IMR-90 (cell line): ENCODE results near the gene GBP3. TPM values are rescaled to one million over a fixed set of nuclear protein-coding genes. Genes with fewer than 3 reads are reported as not detected.
A peak's percentile ranks its signal among the peaks of the same experiment; 100 is the strongest.

Experiments used
- ATAC-seq: fragments of 200-7000 bp; cut with Tn5 transposase; 2 replicates; pipeline ENCODE4 v1.9.1; 2020; ENCODE audit warnings: low read depth, mild to moderate bottlenecking, moderate library complexity
- BruUV-seq: library from RNA; stranded (reverse); fragments of 400-500 nt; replicated peaks from 2 replicates; lab custom pipeline; 2021; lab: Mats Ljungman, UMichigan
- CTCF ChIA-PET: fragments of 300-600 bp; formaldehyde crosslinking; extraction: SDS; loops from one replicate; lab custom pipeline; 2021; ENCODE audit warnings: antibody characterized with exemption; lab: Yijun Ruan, JAX
- POLR2A ChIA-PET: fragments of 300-600 bp; sonication (Branson Sonifier 250); formaldehyde crosslinking; loops from one replicate; lab custom pipeline; 2022; ENCODE audit warnings: antibody characterized with exemption; ENCODE audit not compliant: unreplicated experiment; lab: Charles Lee
- DNase-seq: peaks from one replicate; pipeline ENCODE4 v3.0.0; 2013
- H2AFZ ChIP-seq: replicated peaks from 2 replicates; pipeline ENCODE3; 2013; ENCODE audit warnings: low read length, mild to moderate bottlenecking; ENCODE audit not compliant: poor library complexity
- H2AK5ac ChIP-seq: 2 replicates; pipeline ENCODE4 v1.6.1; 2013; ENCODE audit warnings: low read depth, low read length, inconsistent platforms
- H2AK9ac ChIP-seq: replicated peaks from 2 replicates; pipeline ENCODE3; 2013; ENCODE audit warnings: mild to moderate bottlenecking, low read depth, low read length, moderate library complexity; ENCODE audit not compliant: poor library complexity
- H2BK120ac ChIP-seq: 2 replicates; pipeline ENCODE4 v1.6.1; 2013; ENCODE audit warnings: low read depth, low read length, inconsistent platforms
- H2BK15ac ChIP-seq: 3 replicates; pipeline ENCODE4 v1.6.1; 2013; ENCODE audit warnings: low read depth, low read length, inconsistent platforms
- H2BK20ac ChIP-seq: 2 replicates; pipeline ENCODE4 v1.6.1; 2013; ENCODE audit warnings: low read depth, mild to moderate bottlenecking, inconsistent platforms, low read length, moderate library complexity
- H2BK5ac ChIP-seq: 2 replicates; pipeline ENCODE4 v1.6.1; 2013; ENCODE audit warnings: mild to moderate bottlenecking, low read depth, low read length, inconsistent platforms; ENCODE audit not compliant: poor library complexity, severe bottlenecking
- H3K14ac ChIP-seq: replicated peaks from 2 replicates; pipeline ENCODE4 v1.6.1; 2013; ENCODE audit warnings: low read depth, low read length, inconsistent platforms
- H3K18ac ChIP-seq: 2 replicates; pipeline ENCODE4 v1.6.1; 2013; ENCODE audit warnings: low read depth, low read length, control low read depth
- H3K23ac ChIP-seq: 2 replicates; pipeline ENCODE4 v1.6.1; 2013; ENCODE audit warnings: low read depth, low read length, inconsistent platforms
- H3K27ac ChIP-seq: 2 replicates; pipeline ENCODE4 v1.5.1; 2013; ENCODE audit warnings: mild to moderate bottlenecking, control low read depth, low read length; ENCODE audit not compliant: insufficient read depth
- H3K27me3 ChIP-seq: 2 replicates; pipeline ENCODE4 v1.6.1; 2013; ENCODE audit warnings: low read length; ENCODE audit not compliant: control insufficient read depth, insufficient read depth
- H3K36me3 ChIP-seq: 2 replicates; pipeline ENCODE4 v1.6.1; 2013; ENCODE audit warnings: low read length, mixed read lengths; ENCODE audit not compliant: control insufficient read depth, insufficient read depth
- H3K4ac ChIP-seq: 2 replicates; pipeline ENCODE4 v1.6.1; 2013; ENCODE audit warnings: low read depth, low read length, inconsistent platforms
- H3K4me1 ChIP-seq: 2 replicates; pipeline ENCODE4 v1.6.1; 2013; ENCODE audit warnings: low read length, mixed read lengths; ENCODE audit not compliant: control insufficient read depth, insufficient read depth
- H3K4me2 ChIP-seq: 2 replicates; pipeline ENCODE4 v1.6.1; 2013; ENCODE audit warnings: low read depth, mild to moderate bottlenecking, control low read depth, low read length, moderate library complexity
- H3K4me3 ChIP-seq: 2 replicates; pipeline ENCODE4 v1.5.1; 2013; ENCODE audit warnings: low read depth, mild to moderate bottlenecking, control low read depth, low read length, moderate library complexity; ENCODE audit not compliant: insufficient read depth
- H3K56ac ChIP-seq: 2 replicates; pipeline ENCODE4 v1.6.1; 2013; ENCODE audit warnings: low read length, inconsistent platforms; ENCODE audit not compliant: insufficient read depth; ENCODE audit errors: extremely low read depth
- H3K79me1 ChIP-seq, 2 experiments: 2 replicates each; pipeline ENCODE4 v1.6.1; 2013; ENCODE audit warnings: low read length in 2 of 2, inconsistent platforms in 1 of 2, low read depth in 1 of 2
- H3K9ac ChIP-seq: 2 replicates; pipeline ENCODE4 v1.6.1; 2013; ENCODE audit warnings: low read depth, low read length, control low read depth
- H3K9me1 ChIP-seq: 2 replicates; pipeline ENCODE4 v1.6.1; 2013; ENCODE audit warnings: low read length, inconsistent platforms; ENCODE audit not compliant: insufficient read depth
- H3K9me3 ChIP-seq: 2 replicates; pipeline ENCODE4 v1.6.1; 2013; ENCODE audit warnings: low read length; ENCODE audit not compliant: control insufficient read depth, insufficient read depth
- H4K20me1 ChIP-seq: 2 replicates; pipeline ENCODE4 v1.6.1; 2013; ENCODE audit warnings: low read length, inconsistent platforms; ENCODE audit not compliant: insufficient read depth
- H4K5ac ChIP-seq: 2 replicates; pipeline ENCODE4 v1.6.1; 2013; ENCODE audit warnings: mild to moderate bottlenecking, low read depth, low read length, control low read depth
- H4K8ac ChIP-seq, 2 experiments: 2 replicates each; pipeline ENCODE4 v1.6.1; 2013; ENCODE audit warnings: low read depth in 2 of 2, low read length in 2 of 2, control low read depth in 1 of 2, inconsistent platforms in 1 of 2
- H4K91ac ChIP-seq: 2 replicates; pipeline ENCODE4 v1.6.1; 2013; ENCODE audit warnings: low read depth, low read length, inconsistent platforms; ENCODE audit not compliant: insufficient read depth
- CTCF ChIP-seq: conservative IDR thresholded peaks from 2 replicates; pipeline ENCODE4 v1.5.1; 2012; ENCODE audit warnings: mild to moderate bottlenecking, low read depth, low read length, improper control_type of control experiment
- MAFK ChIP-seq: IDR thresholded peaks from 2 replicates; pipeline ENCODE4 v1.6.1; 2012; ENCODE audit warnings: low read depth, low read length, improper control_type of control experiment
- WGBS, 2 experiments: methylation state at CpG; one replicate each; pipeline versions ENCODE4 v1.1.5 to v1.1.7; 2013; ENCODE audit warnings: missing lambda C conversion rate in 2 of 2; ENCODE audit not compliant: insufficient read length in 1 of 2; ENCODE audit errors: extremely low coverage in 2 of 2; 5-methylcytosine and 5-hydroxymethylcytosine counted together
- dilution Hi-C: fragments of 300-500 bp; cut with HindIII; formaldehyde crosslinking; loops from one replicate; pipeline ENCODE4 v1.14.3; 2018; ENCODE audit warnings: low sequenced_read_pairs; ENCODE audit not compliant: unreplicated experiment
- in situ Hi-C: fragments of 300-500 bp; cut with MboI; formaldehyde crosslinking; loops from 3 replicates; pipeline ENCODE4 v1.14.3; 2019; ENCODE audit warnings: low sequenced_read_pairs, inconsistent platforms, mixed read lengths
- intact Hi-C: fragments of 100-400 bp; cut with micrococcal nuclease; formaldehyde crosslinking; loops from 2 replicates; pipeline ENCODE4 v1.10.0; 2022
- polyA plus RNA-seq, 3 experiments: library from polyadenylated mRNA; depleted of rRNA; stranded (reverse); fragments of >200 nt; gene quantifications; 2 replicates each; pipeline ENCODE4 v1.2.3, GENCODE V29; 2012; ENCODE audit warnings: low replicate concordance in 1 of 3
- total RNA-seq: library from RNA; depleted of rRNA; stranded (reverse); fragments of >200 nt; gene quantifications from 2 replicates; pipeline ENCODE4 v1.2.3, GENCODE V29; 2012

The GBP3 gene
- total and polyA plus RNA-seq, 2 of the 4 experiments (the other 2 are of a cell fraction), result 21.9 to 50.0 TPM

GRCh38 chr1:88984569-88984968, 38.1 kb downstream of the GBP3 start:
- no peak for DNase-seq
- peaks cover 9% of the 10 kb centered on the region; the same call in 1 of the 2 replicates for H3K36me3 ChIP-seq
- no peak overlapping the region for H4K8ac ChIP-seq
- H3K4me3 ChIP-seq, result no peak overlapping the region
- peaks cover 20 to 51% of the 10 kb centered on the region in 2 experiments for H3K79me1 ChIP-seq
- H3K9me3 ChIP-seq, result no peaks in the 10 kb centered on the region
- no peak overlapping the region; the same call in 1 of the 2 replicates for H3K18ac ChIP-seq
- no peaks in the 10 kb centered on the region for H3K27me3 ChIP-seq
- dilution Hi-C loops, result no loop called here
- peaks cover 13% of the 10 kb centered on the region for H3K4me1 ChIP-seq
- H2BK5ac ChIP-seq, result peak overlapping the region; percentile 5
- no peak overlapping the region for H2AFZ ChIP-seq
- H2BK20ac ChIP-seq, result no peak overlapping the region
- 0 out of 2 replicates have a peak overlapping the region, but pooled peaks have one; percentile 45 for H3K4ac ChIP-seq
- H3K56ac ChIP-seq, result no peak overlapping the region
- no peak overlapping the region for H2AK9ac ChIP-seq
- H4K20me1 ChIP-seq, result peaks cover 4% of the 10 kb centered on the region; the same call in 1 of the 2 replicates
- ChIA-PET CTCF (interaction anchor here (0.7 to 1.5 kb wide), 9 partner anchors 11 to 969 kb away, joined by 3 to 10 read pairs (median 4); partner anchors contain the start of gene GBP1), POLR2A (interaction anchor here (0.7 kb wide), 1 partner anchor 80 kb away, joined by 6 read pairs; the partner anchor contains the start of gene GBP1)
- peak overlapping the region; percentile 97 for H3K4me2 ChIP-seq
- peaks cover 9% of the 10 kb centered on the region; the same call in 1 of the 2 replicates for H3K9me1 ChIP-seq
- H3K27ac ChIP-seq, result peak overlapping the region; percentile 62; the same call in 1 of the 2 replicates
- peak; percentile 22 for ATAC-seq
- H4K5ac ChIP-seq, result no peak overlapping the region; the same call in 1 of the 2 replicates
- in situ Hi-C loops, result no loop called here
- H2BK120ac ChIP-seq, result no peak overlapping the region
- no peak overlapping the region for H3K23ac ChIP-seq
- no CpG with 5 or more reads among the region's 1 CpG for WGBS, 2 experiments
- no peak overlapping the region for H3K9ac ChIP-seq
- 0 out of 2 replicates have a peak, but pooled peaks have one; percentile 0 for TF ChIP-seq CTCF
- no peak for TF ChIP-seq MAFK
- intact Hi-C loops, result no loop called here
- no peak overlapping the region for H2AK5ac ChIP-seq
- no peak overlapping the region for H4K91ac ChIP-seq
- no peak overlapping the region for H2BK15ac ChIP-seq
- peak overlapping the region; percentile 35; the same call in 1 of the 2 replicates for H3K14ac ChIP-seq
- BruUV-seq, result no TSS peak
